Measurements from ENCODE around the gene IL37.

- TF ChIP-seq, protein P1, sequence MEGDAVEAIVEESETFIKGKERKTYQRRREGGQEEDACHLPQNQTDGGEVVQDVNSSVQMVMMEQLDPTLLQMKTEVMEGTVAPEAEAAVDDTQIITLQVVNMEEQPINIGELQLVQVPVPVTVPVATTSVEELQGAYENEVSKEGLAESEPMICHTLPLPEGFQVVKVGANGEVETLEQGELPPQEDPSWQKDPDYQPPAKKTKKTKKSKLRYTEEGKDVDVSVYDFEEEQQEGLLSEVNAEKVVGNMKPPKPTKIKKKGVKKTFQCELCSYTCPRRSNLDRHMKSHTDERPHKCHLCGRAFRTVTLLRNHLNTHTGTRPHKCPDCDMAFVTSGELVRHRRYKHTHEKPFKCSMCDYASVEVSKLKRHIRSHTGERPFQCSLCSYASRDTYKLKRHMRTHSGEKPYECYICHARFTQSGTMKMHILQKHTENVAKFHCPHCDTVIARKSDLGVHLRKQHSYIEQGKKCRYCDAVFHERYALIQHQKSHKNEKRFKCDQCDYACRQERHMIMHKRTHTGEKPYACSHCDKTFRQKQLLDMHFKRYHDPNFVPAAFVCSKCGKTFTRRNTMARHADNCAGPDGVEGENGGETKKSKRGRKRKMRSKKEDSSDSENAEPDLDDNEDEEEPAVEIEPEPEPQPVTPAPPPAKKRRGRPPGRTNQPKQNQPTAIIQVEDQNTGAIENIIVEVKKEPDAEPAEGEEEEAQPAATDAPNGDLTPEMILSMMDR (IDR thresholded peaks at IDR 0.05; ENCODE audit: poor library complexity): no peak
- no peak for TF ChIP-seq EZH2 (IDR thresholded peaks at IDR 0.05; ENCODE audit: borderline replicate concordance)
Observed at GRCh38 chr2:112885506-112885902, 25.5 kb upstream of the IL37 start.
